H1 (cell line): ENCODE measurements around the gene LRRC26. TPM values are rescaled to one million over a fixed set of nuclear protein-coding genes. Genes with fewer than 3 reads are reported as not detected.

Source experiments
- CBX8 ChIP-seq: fragments of 300-800, 300-1000 bp; sonication (generic); IDR thresholded peaks from 2 replicates; pipeline ENCODE4 v1.7.1; 2016; ENCODE audit warnings: low read depth, low read length, borderline replicate concordance
- EGR1 ChIP-seq: IDR thresholded peaks from 2 replicates; pipeline ENCODE4 v1.6.1; 2011; ENCODE audit warnings: low read depth, low read length, borderline replicate concordance
- PHF8 ChIP-seq: fragments of 200-600 bp; sonication (generic); conservative IDR thresholded peaks from 2 replicates; pipeline ENCODE4 v1.7.1; 2012; ENCODE audit warnings: low read depth, mild to moderate bottlenecking, inconsistent platforms, low read length, moderate library complexity
- RNF2 ChIP-seq: fragments of 200-900, 300-1000 bp; sonication (generic); IDR thresholded peaks from 2 replicates; pipeline ENCODE4 v1.7.1; 2016; ENCODE audit warnings: borderline replicate concordance, low read depth, mild to moderate bottlenecking, antibody characterized with exemption, low read length; ENCODE audit not compliant: poor library complexity, severe bottlenecking; ENCODE audit errors: missing control alignments
- SP1 ChIP-seq: IDR thresholded peaks from 2 replicates; pipeline ENCODE4 v1.6.1; 2011; ENCODE audit warnings: low read depth, low read length
- polyA plus RNA-seq, 7 experiments: library from polyadenylated mRNA; depleted of rRNA in 3 of 7; stranded (reverse) in 5 of 7; unstranded in 2 of 7; fragments of >200 nt in 5 of 7; fragments of 200-250 nt in 2 of 7; gene quantifications; 1 replicate in 5 of 7; 2 replicates in 1 of 7; 4 replicates in 1 of 7; pipeline versions ENCODE4 v1.2.1 to v1.2.3, GENCODE V29; 2011 to 2013; ENCODE audit warnings: missing spikeins in 2 of 7, mixed read lengths in 2 of 7
- total RNA-seq: library from RNA; stranded (reverse); fragmentation: NEBNext Ultra II Directional; extraction: Animal tissue kit (Norgen Biotek cat#: 25700); gene quantifications from 2 replicates; pipeline ENCODE4 v1.2.1, GENCODE V29; 2021
- TF ChIP-seq, protein P1 (sequence below): IDR thresholded peaks from 2 replicates; pipeline ENCODE4 v1.6.1; 2011; ENCODE audit warnings: low read length, improper control_type of control experiment

The LRRC26 gene
- total and polyA plus RNA-seq, 2 of the 8 experiments (the other 6 are each of a cell fraction or from before 2014, with no cell fraction given) = 0.34 to 0.85 TPM

DNA sequence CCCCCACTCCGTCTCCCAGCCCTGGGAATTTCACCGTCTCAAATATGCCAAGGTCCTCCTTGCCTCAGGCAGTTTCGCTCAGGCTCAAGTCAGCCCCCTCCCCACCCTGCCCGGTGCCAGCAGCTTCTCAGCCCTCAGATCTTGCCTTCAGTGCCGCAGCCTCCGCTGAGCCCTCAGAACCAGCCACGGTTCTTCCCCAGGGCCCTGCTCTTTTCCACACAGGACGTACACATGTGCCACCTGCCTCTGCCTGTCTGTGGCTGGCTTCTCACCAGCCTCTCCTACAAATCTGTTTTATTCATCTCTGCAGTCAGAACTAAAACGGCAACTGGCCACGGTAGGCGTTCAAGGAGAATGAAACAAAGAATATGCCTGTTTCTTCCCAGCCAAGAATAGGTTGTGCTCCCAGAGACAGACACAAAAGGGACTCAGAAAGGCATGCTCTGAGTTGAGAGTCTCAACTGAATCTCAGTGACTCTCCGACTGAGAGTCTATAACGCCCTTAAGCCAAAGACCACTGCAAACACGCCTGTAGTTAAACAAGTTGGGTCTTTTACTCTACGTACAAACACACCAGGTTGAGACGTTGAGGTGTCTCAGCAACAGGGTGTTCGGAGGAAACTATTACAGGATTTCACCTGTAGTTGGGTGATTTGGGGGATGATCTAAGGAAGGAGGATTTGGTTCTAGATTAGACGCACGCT lies 41.5 kb downstream of the LRRC26 start (continued):
- TF ChIP-seq RNF2 = no peak
- TF ChIP-seq SP1 = no peak
- no peak for TF ChIP-seq CBX8
- TF ChIP-seq EGR1 = no peak
- TF ChIP-seq, protein P1, sequence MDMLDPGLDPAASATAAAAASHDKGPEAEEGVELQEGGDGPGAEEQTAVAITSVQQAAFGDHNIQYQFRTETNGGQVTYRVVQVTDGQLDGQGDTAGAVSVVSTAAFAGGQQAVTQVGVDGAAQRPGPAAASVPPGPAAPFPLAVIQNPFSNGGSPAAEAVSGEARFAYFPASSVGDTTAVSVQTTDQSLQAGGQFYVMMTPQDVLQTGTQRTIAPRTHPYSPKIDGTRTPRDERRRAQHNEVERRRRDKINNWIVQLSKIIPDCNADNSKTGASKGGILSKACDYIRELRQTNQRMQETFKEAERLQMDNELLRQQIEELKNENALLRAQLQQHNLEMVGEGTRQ = no peak
- TF ChIP-seq PHF8 = no peak
